Ishikawa (cell line): ENCODE results near the gene DCHS1.

ENCODE experiments used
- CEBPB ChIP-seq: IDR thresholded peaks from 2 replicates; pipeline ENCODE4 v1.6.1; 2012
- EGR1 ChIP-seq: IDR thresholded peaks from 2 replicates; pipeline ENCODE4 v1.6.1; 2012
- EP300 ChIP-seq: IDR thresholded peaks from 2 replicates; pipeline ENCODE4 v1.6.1; 2012; ENCODE audit warnings: borderline replicate concordance
- FOXM1 ChIP-seq: IDR thresholded peaks from 2 replicates; pipeline ENCODE4 v1.6.1; 2012; ENCODE audit warnings: low read depth, borderline replicate concordance
- TCF12 ChIP-seq: IDR thresholded peaks from 2 replicates; pipeline ENCODE4 v1.6.1; 2012; ENCODE audit warnings: low read depth
- TEAD4 ChIP-seq: IDR thresholded peaks from 2 replicates; pipeline ENCODE4 v1.6.1; 2012
- YY1 ChIP-seq: IDR thresholded peaks from 2 replicates; pipeline ENCODE4 v1.6.1; 2012; ENCODE audit warnings: low read depth
- TF ChIP-seq, protein P1 (sequence below): IDR thresholded peaks from 2 replicates; pipeline ENCODE4 v1.6.1; 2012
- TF ChIP-seq, protein P2 (sequence below): IDR thresholded peaks from 2 replicates; pipeline ENCODE4 v1.6.1; 2012

DNA sequence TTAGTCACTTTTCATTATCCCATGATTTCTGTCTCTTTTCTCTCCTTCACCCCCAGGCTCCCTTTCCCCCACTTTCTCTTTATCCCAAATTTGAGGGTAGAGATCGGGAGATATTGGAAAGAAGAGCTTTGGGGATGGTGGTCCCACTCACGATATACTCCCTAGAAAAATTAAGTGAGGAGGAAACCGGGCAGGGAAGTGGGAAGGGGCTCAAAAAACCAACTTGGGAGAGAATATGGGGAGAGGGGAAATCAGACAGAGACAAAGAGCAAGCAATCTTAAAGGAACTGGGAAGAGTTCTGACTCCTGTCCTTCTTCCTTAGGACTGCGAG, 941 bp upstream of the DCHS1 start:
- TF ChIP-seq YY1 (no peak), EP300 (no peak), TCF12 (no peak), CEBPB (no peak), EGR1 (no peak), TEAD4 (no peak), FOXM1 (no peak)
- TF ChIP-seq, protein P1, sequence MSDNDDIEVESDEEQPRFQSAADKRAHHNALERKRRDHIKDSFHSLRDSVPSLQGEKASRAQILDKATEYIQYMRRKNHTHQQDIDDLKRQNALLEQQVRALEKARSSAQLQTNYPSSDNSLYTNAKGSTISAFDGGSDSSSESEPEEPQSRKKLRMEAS: no peak
- TF ChIP-seq, protein P2, sequence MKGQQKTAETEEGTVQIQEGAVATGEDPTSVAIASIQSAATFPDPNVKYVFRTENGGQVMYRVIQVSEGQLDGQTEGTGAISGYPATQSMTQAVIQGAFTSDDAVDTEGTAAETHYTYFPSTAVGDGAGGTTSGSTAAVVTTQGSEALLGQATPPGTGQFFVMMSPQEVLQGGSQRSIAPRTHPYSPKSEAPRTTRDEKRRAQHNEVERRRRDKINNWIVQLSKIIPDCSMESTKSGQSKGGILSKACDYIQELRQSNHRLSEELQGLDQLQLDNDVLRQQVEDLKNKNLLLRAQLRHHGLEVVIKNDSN: no peak
